K562 (cell line): Measurements from ENCODE around the gene ENTPD6. TPM values are rescaled to one million over a fixed set of nuclear protein-coding genes. Genes with fewer than 3 reads are reported as not detected.

Source experiments
- ATAC-seq: fragments of 200-7000 bp; cut with Tn5 transposase; 3 replicates; pipeline ENCODE4 v1.9.1; 2020; ENCODE audit warnings: moderate library complexity
- BruUV-seq: library from RNA; stranded (reverse); fragments of 400-500 nt; replicated peaks from 2 replicates; lab custom pipeline; 2021; lab: Mats Ljungman, UMichigan
- CTCF ChIA-PET: fragments of 300-600 bp; formaldehyde crosslinking; extraction: SDS; loops from one replicate; lab custom pipeline; 2021; ENCODE audit warnings: low intra/inter-chr PET ratio; lab: Yijun Ruan, JAX
- POLR2A ChIA-PET: fragments of 300-600, 350-650 bp; sonication (Branson Sonifier 250); formaldehyde crosslinking; extraction: SDS; loops from one replicate; lab custom pipeline; 2021; ENCODE audit warnings: antibody characterized with exemption, inconsistent platforms; lab: Yijun Ruan, JAX
- DNase-seq, 4 experiments: peaks; one replicate each; pipeline versions ENCODE4 v3.0.0 to v3.0.0-alpha.2; 2011 to 2018; ENCODE audit warnings: low spot score in 3 of 4, mixed read lengths in 3 of 4; ENCODE audit errors: extremely low read depth in 1 of 4
- FAIRE-seq: peaks from 2 replicates; lab custom pipeline; 2011; peaks lifted over from hg19 to GRCh38; lab: Jason Lieb, UNC
- H2AFZ ChIP-seq: 2 replicates; pipeline ENCODE4 v1.6.0; 2011; ENCODE audit warnings: low read depth, low read length, control low read depth, inconsistent platforms
- H3K27ac ChIP-seq: fragments of 200-600 bp; 3 replicates; pipeline ENCODE4 v1.8.0; 2011; ENCODE audit warnings: low read depth, mild to moderate bottlenecking, control low read depth, inconsistent platforms, low read length, moderate library complexity, mixed read lengths; ENCODE audit errors: extremely low read depth
- H3K27me3 ChIP-seq, 2 experiments: fragments of 300-600 bp in 1 of 2; 2 replicates in 1 of 2; 3 replicates in 1 of 2; pipeline versions ENCODE4 v1.6.0 to v1.8.0; 2011; ENCODE audit warnings: inconsistent platforms in 2 of 2, low read length in 2 of 2, mild to moderate bottlenecking in 1 of 2, mixed read lengths in 1 of 2, moderate library complexity in 1 of 2; ENCODE audit not compliant: control insufficient read depth in 2 of 2, insufficient read depth in 2 of 2
- H3K36me3 ChIP-seq: fragments of 300-600 bp; 3 replicates; pipeline ENCODE4 v1.8.0; 2011; ENCODE audit warnings: mild to moderate bottlenecking, low read length, inconsistent platforms; ENCODE audit not compliant: control insufficient read depth, insufficient read depth
- H3K4me1 ChIP-seq, 2 experiments: fragments of 200-600 bp in 1 of 2; replicated peaks in 1 of 2; 2 replicates in 1 of 2; 3 replicates in 1 of 2; pipeline versions ENCODE4 v1.5.1 to v1.8.0; 2011; ENCODE audit warnings: inconsistent platforms in 2 of 2, low read length in 2 of 2, mild to moderate bottlenecking in 1 of 2, mixed read lengths in 1 of 2, moderate library complexity in 1 of 2; ENCODE audit not compliant: control insufficient read depth in 2 of 2, insufficient read depth in 2 of 2
- H3K4me2 ChIP-seq: 2 replicates; pipeline ENCODE4 v1.6.1; 2011; ENCODE audit warnings: low read length, control low read depth, inconsistent platforms, mixed read lengths; ENCODE audit not compliant: insufficient read depth
- H3K4me3 ChIP-seq: fragments of 200-600 bp; sonication (generic), shearing (Covaris generic); 2 replicates; pipeline ENCODE4 v1.5.1; 2016; ENCODE audit warnings: control low read depth, inconsistent platforms
- H3K79me2 ChIP-seq: fragments of 200-600 bp; 3 replicates; pipeline ENCODE4 v1.8.0; 2011; ENCODE audit warnings: low read length, inconsistent platforms; ENCODE audit not compliant: control insufficient read depth, insufficient read depth
- H3K9ac ChIP-seq, 2 experiments: 2 replicates each; pipeline versions ENCODE4 v1.6.0 to v1.6.1; 2011; ENCODE audit warnings: low read depth in 2 of 2, low read length in 2 of 2, control low read depth in 1 of 2, inconsistent platforms in 1 of 2, mild to moderate bottlenecking in 1 of 2, mixed read lengths in 1 of 2; ENCODE audit not compliant: insufficient read depth in 1 of 2
- H3K9me1 ChIP-seq: one replicate; pipeline ENCODE4 v1.6.0; 2011; ENCODE audit warnings: inconsistent platforms, mild to moderate bottlenecking, low read length, moderate library complexity; ENCODE audit not compliant: control insufficient read depth, insufficient read depth
- H3K9me3 ChIP-seq: replicated peaks from 2 replicates; pipeline ENCODE4 v1.5.1; 2011; ENCODE audit warnings: low read depth, low read length, inconsistent platforms; ENCODE audit not compliant: control insufficient read depth, insufficient read depth
- H4K20me1 ChIP-seq: replicated peaks from 2 replicates; pipeline ENCODE4 v1.6.1; 2011; ENCODE audit warnings: low read length, inconsistent platforms, mixed read lengths; ENCODE audit not compliant: control insufficient read depth, insufficient read depth
- COPS2 ChIP-seq: fragments of 450-650 bp; conservative IDR thresholded peaks from 2 replicates; pipeline ENCODE4 v1.6.1; 2016; ENCODE audit warnings: mild to moderate bottlenecking, moderate library complexity
- HMBOX1 ChIP-seq: sonication (generic); IDR thresholded peaks from 2 replicates; pipeline ENCODE4 v1.6.1; 2016
- ILF3 ChIP-seq: fragments of 450-650 bp; IDR thresholded peaks from 2 replicates; pipeline ENCODE4 v1.6.1; 2018; ENCODE audit warnings: antibody characterized with exemption, mild to moderate bottlenecking, moderate library complexity, borderline replicate concordance
- MLX ChIP-seq, 2 experiments: fragments of 450-650 bp in 1 of 2; sonication (generic) in 1 of 2; formaldehyde crosslinking; conservative IDR thresholded peaks; 2 replicates each; pipeline versions ENCODE4 v1.4.0 to v1.8.1; 2020 to 2022; ENCODE audit warnings: mild to moderate bottlenecking in 1 of 2, missing genetic modification reagents in 1 of 2
- PBX2 ChIP-seq, 2 experiments: IDR thresholded peaks in 1 of 2; conservative IDR thresholded peaks in 1 of 2; 2 replicates each; pipeline ENCODE4 v1.6.1; 2016; ENCODE audit warnings: low read depth in 2 of 2, mild to moderate bottlenecking in 1 of 2, missing compliant biosample characterization in 1 of 2, missing genetic modification characterization in 1 of 2, moderate library complexity in 1 of 2
- PCBP2 ChIP-seq: fragments of 200-400 bp; formaldehyde crosslinking; IDR thresholded peaks from 2 replicates; pipeline ENCODE4 v1.6.1; 2018; ENCODE audit warnings: low read length, low read depth, mild to moderate bottlenecking, moderate library complexity; ENCODE audit not compliant: poor library complexity, severe bottlenecking
- THRAP3 ChIP-seq: fragments of 450-650 bp; IDR thresholded peaks from 2 replicates; pipeline ENCODE4 v1.6.1; 2016; ENCODE audit warnings: mild to moderate bottlenecking, inconsistent platforms, borderline replicate concordance
- XRCC5 ChIP-seq: fragments of 200-400 bp; formaldehyde crosslinking; IDR thresholded peaks from 2 replicates; pipeline ENCODE4 v1.6.1; 2017; ENCODE audit warnings: low read depth, mild to moderate bottlenecking, low read length
- ZNF146 ChIP-seq: IDR thresholded peaks from one replicate; pipeline ENCODE4 v1.6.1; 2018; ENCODE audit warnings: missing compliant biosample characterization; ENCODE audit not compliant: unreplicated experiment
- ZNF3 ChIP-seq: fragments of 250-450 bp; sonication (Bioruptor Pico); IDR thresholded peaks from 2 replicates; pipeline ENCODE4 v1.5.0; 2021; ENCODE audit warnings: mild to moderate bottlenecking, moderate library complexity
- ZNF592 ChIP-seq: fragments of 450-650 bp; IDR thresholded peaks from 2 replicates; pipeline ENCODE4 v1.6.1; 2017; ENCODE audit warnings: antibody characterized with exemption, mild to moderate bottlenecking
- WGBS: fragments of 100-300 bp; shearing (Covaris generic); methylation state at CpG from one replicate; pipeline ENCODE4 v1.1.6; 2016; ENCODE audit warnings: low coverage, mixed read lengths; ENCODE audit not compliant: insufficient coverage; ENCODE audit errors: missing lambda C conversion rate; 5-methylcytosine and 5-hydroxymethylcytosine counted together
- in situ Hi-C: fragments of 300-500 bp; cut with MboI; formaldehyde crosslinking; loops from 4 replicates; pipeline ENCODE4 v1.15.0; 2018; ENCODE audit warnings: inconsistent platforms, mixed read lengths
- intact Hi-C: fragments of 100-400 bp; cut with micrococcal nuclease; formaldehyde crosslinking; loops from 2 replicates; pipeline ENCODE4 v1.14.2; 2022
- polyA plus RNA-seq, 8 experiments: library from polyadenylated mRNA; depleted of rRNA in 4 of 8; stranded (reverse) in 5 of 8; unstranded in 3 of 8; fragments of >200 nt; fragmentation: Nextera tagmentation in 2 of 8; fragmentation: Illumina TruSeq in 1 of 8; extraction: Ambion mirVana in 2 of 8; extraction: Trizol in 1 of 8; gene quantifications; 2 replicates each; pipeline versions ENCODE4 v1.2.1 to v1.2.3, GENCODE V29; 2011 to 2014; ENCODE audit warnings: inconsistent platforms in 1 of 8, missing spikeins in 1 of 8
- total RNA-seq, 7 experiments: library from RNA; depleted of rRNA in 6 of 7; stranded (reverse); fragments of >200 nt in 6 of 7; fragmentation: Illumina TruSeq in 2 of 7; extraction: Trizol in 2 of 7; gene quantifications; 2 replicates each; pipeline versions ENCODE4 v1.2.1 to v1.2.3, GENCODE V29; 2011 to 2021; ENCODE audit warnings: low replicate concordance in 1 of 7

The ENTPD6 gene
- total and polyA plus RNA-seq, 9 of the 15 experiments (the other 6 are each of a cell fraction or from before 2014, with no cell fraction given): 0.82 to 36.8 (median 22.4) TPM

- Histone ChIP-seq H3K4me2 (no peak overlapping the region), H3K4me3 (no peak overlapping the region), H3K79me2 (no peaks in the 10 kb centered on the region), H4K20me1 (no peaks in the 10 kb centered on the region), H3K27ac (no peak overlapping the region), H3K9me1 (no peaks in the 10 kb centered on the region), H3K4me1 (no peaks in the 10 kb centered on the region), H3K9ac (no peak overlapping the region; a peak in 1 of 4 replicates), H2AFZ (no peak overlapping the region), H3K27me3 (no peaks in the 10 kb centered on the region), H3K9me3 (no peaks in the 10 kb centered on the region), H3K36me3 (peaks cover 14% of the 10 kb centered on the region; the same call in 1 of the 3 replicates)
- in situ Hi-C loops (no loop called here), intact Hi-C loops (no loop called here)
- 93% methylated on average over 7 of the region's 10 CpGs for WGBS
- DNase-seq (no peak), ATAC-seq (no peak), FAIRE-seq (no peak)
- POLR2A ChIA-PET: no interaction called here
- CTCF ChIA-PET: interaction anchor here (0.8 kb wide), 1 partner anchor 19 kb away, joined by 3 read pairs; no protein-coding TSS in a partner anchor
- BruUV-seq: no TSS peak
- TF ChIP-seq PCBP2 (no peak), MLX (CRISPR knock-in tag; conservative IDR thresholded peaks at IDR 0.05) (no peak), HMBOX1 (no peak), ILF3 (no peak), THRAP3 (no peak), ZNF592 (no peak), PBX2 (CRISPR knock-in tag; IDR thresholded peaks at IDR 0.05; ENCODE audit: low read depth) (no peak), PBX2 (tag; conservative IDR thresholded peaks at IDR 0.05; ENCODE audit: low read depth) (no peak), ZNF3 (CRISPR knock-in tag) (no peak), ZNF146 (CRISPR knock-in tag) (no peak), XRCC5 (no peak), COPS2 (no peak)
Measured at GRCh38 chr20:25273046-25273445, 77.5 kb downstream of the ENTPD6 start.
